CD4-positive, CD25-positive, alpha-beta regulatory T cell (primary cell): ENCODE data around the gene RDH13. TPM values are rescaled to one million over a fixed set of nuclear protein-coding genes. Genes with fewer than 3 reads are reported as not detected.

Source experiments
- ATAC-seq, 2 donors: fragments of 150-1000 bp; cut with Tn5 transposase; one replicate each; pipeline ENCODE4 v1.10.0; 2021; ENCODE audit warnings: low read depth in 2 of 2, moderate number of reproducible peaks in 2 of 2, moderate library complexity in 1 of 2
- DNase-seq, 3 donors: peaks; one replicate each; pipeline versions ENCODE4 v3.0.0 to v3.0.0-alpha.2; 2012 to 2022; ENCODE audit warnings: mixed read lengths in 1 of 3
- H3K27ac ChIP-seq: one replicate; pipeline ENCODE4 v1.7.0; 2013; ENCODE audit warnings: mild to moderate bottlenecking, low read length; ENCODE audit not compliant: insufficient read depth, poor library complexity, severe bottlenecking
- H3K27me3 ChIP-seq: one replicate; pipeline ENCODE4 v1.7.0; 2013; ENCODE audit warnings: low read length; ENCODE audit not compliant: control insufficient read depth, insufficient read depth
- H3K36me3 ChIP-seq: one replicate; pipeline ENCODE4 v1.7.0; 2013; ENCODE audit warnings: mild to moderate bottlenecking, low read length, moderate library complexity; ENCODE audit not compliant: control insufficient read depth, insufficient read depth
- H3K4me1 ChIP-seq: 2 replicates; pipeline ENCODE4 v1.7.0; 2013; ENCODE audit warnings: mild to moderate bottlenecking, low read length; ENCODE audit not compliant: insufficient read depth, control insufficient read depth, poor library complexity, severe bottlenecking
- H3K4me3 ChIP-seq: one replicate; pipeline ENCODE4 v1.7.0; 2013; ENCODE audit warnings: low read depth, mild to moderate bottlenecking, low read length, moderate library complexity
- H3K9me3 ChIP-seq, 2 experiments: 1 replicate in 1 of 2; 2 replicates in 1 of 2; pipeline ENCODE4 v1.7.0; 2013; ENCODE audit warnings: low read length in 2 of 2, mild to moderate bottlenecking in 1 of 2, moderate library complexity in 1 of 2; ENCODE audit not compliant: control insufficient read depth in 2 of 2
- H3K27ac Mint-ChIP-seq, 3 donors: one replicate each; pipeline ENCODE4 v1.8.0; 2020 to 2022; ENCODE audit warnings: mild to moderate bottlenecking in 3 of 3, mixed read lengths in 3 of 3, moderate library complexity in 2 of 3
- H3K27me3 Mint-ChIP-seq: one replicate; pipeline ENCODE4 v1.8.0; 2022; ENCODE audit warnings: mild to moderate bottlenecking, mixed read lengths
- H3K36me3 Mint-ChIP-seq: one replicate; pipeline ENCODE4 v1.8.0; 2020; ENCODE audit warnings: mixed read lengths
- H3K4me1 Mint-ChIP-seq, 4 donors: one replicate each; pipeline ENCODE4 v1.8.0; 2020 to 2022; ENCODE audit warnings: mixed read lengths in 4 of 4, mild to moderate bottlenecking in 1 of 4
- H3K4me3 Mint-ChIP-seq, 4 donors: one replicate each; pipeline ENCODE4 v1.8.0; 2020 to 2022; ENCODE audit warnings: mild to moderate bottlenecking in 4 of 4, mixed read lengths in 4 of 4, moderate library complexity in 3 of 4
- H3K9me3 Mint-ChIP-seq, 7 donors: one replicate each; pipeline ENCODE4 v1.8.0; 2020 to 2022; ENCODE audit warnings: mixed read lengths in 7 of 7, mild to moderate bottlenecking in 3 of 7, moderate library complexity in 2 of 7
- polyA plus RNA-seq, 4 donors: library from polyadenylated mRNA; unstranded; fragments of 300-500 nt; fragmentation: Illumina TruSeq; gene quantifications; one replicate each; pipeline ENCODE4 v1.2.3, GENCODE V29; 2021
- total RNA-seq: library from RNA; stranded (reverse); gene quantifications from one replicate; pipeline ENCODE4 v1.2.3, GENCODE V29; 2022

Gene RDH13
- total and polyA plus RNA-seq, 5 donors from 2014 or later = 9.1 to 16.1 (median 14.1) TPM

DNA sequence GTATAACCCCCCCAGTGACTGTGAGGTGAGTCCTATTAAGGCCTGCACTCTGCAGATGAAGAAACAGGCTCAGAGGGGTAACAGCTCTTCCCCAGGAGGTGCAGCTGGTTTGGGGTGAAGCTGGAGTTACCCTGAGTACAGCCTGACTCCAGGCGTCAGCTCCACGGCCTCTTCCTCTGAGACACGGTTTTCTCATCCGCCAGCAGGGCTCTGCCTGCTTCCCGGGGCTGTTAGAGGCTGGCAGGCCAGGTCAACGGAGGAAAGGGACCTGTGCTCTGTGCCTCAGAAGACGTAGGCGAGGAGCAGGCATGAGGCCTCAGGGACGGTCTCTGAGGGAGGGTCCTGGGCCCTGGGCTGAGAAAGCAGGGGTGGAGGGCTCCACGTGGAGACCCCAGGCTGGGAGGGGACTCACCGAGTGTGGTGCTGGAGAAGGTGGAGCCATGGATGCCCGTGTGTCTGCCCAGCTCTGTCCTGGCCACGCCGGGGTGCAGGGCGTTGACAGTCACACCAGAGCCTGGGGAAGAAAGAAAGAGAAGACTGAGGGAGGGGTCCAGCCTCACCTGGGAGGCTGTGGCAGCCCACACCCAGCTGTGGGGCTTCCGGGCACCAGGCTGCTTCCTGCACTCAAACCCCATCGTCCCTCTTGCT lies 15.8 kb downstream of the RDH13 start:
- H3K4me3 Mint-ChIP-seq = no peak overlapping the region
- peaks cover 28% of the 10 kb centered on the region for H3K36me3 Mint-ChIP-seq
- H3K4me1 Mint-ChIP-seq = peaks cover 0 to 13% (median 8%) of the 10 kb centered on the region in 4 donors
- H3K27me3 Mint-ChIP-seq = no peaks in the 10 kb centered on the region
- peak overlapping the region in 1 of 3 donors; percentile 20 for H3K27ac Mint-ChIP-seq
- DNase-seq (no peak), ATAC-seq (no peak)
- no peaks in the 10 kb centered on the region for H3K9me3 Mint-ChIP-seq
- peaks cover 55% of the 10 kb centered on the region for H3K36me3 ChIP-seq
- no peaks in the 10 kb centered on the region for H3K27me3 ChIP-seq
- H3K4me3 ChIP-seq = no peak overlapping the region
- no peaks in the 10 kb centered on the region for H3K9me3 ChIP-seq
- H3K4me1 ChIP-seq = peaks cover 7% of the 10 kb centered on the region
- no peak overlapping the region for H3K27ac ChIP-seq

DNA sequence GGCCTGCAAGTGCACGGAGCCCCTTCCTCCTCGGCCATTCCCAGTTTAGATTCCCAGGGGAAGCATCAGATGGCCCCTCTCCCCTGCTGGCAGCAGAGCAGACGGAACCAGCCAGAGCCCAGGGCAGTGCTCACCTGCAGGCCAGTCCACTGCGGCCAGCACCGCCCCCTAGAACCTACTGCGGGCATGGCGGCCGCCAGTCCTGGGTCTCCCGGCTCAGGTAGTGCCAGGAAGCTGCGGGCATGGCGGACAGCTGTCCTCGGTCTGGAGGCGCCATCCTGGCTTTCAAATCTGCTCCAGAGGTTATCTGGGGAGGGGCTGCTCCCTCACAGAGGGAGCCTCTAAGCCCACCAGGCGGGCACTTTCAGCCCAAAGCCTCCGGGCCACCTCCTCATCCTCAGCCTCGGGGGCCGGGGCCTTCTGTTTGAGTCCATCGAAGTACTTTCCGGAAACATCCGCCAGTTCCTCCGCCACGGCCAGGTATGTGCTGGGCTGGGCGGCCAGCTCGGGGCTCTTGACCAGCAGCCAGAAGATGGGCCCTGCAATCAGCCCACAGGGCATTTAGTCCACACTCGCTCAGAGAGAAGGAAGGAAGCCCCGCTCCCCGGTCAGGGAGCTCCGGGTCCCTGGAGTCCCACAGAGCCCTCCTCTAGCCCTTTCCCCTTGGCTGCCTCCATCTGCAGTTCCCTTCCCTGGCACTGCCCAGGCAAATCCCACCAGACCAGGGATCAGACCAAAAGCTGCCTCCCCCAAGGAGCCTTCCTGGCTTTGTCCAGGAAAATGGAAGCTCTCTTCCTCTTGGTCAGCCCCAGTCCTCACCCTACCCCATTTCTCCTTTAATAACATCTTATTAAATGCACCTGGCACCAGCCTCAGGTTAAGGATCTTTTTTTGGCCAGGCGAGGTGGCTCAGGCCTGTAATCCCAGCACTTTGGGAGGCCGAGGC lies 17.9 kb downstream of the RDH13 start:
- Mint-ChIP-seq H3K4me3 (no peak overlapping the region), H3K27ac (no peak overlapping the region), H3K27me3 (no peaks in the 10 kb centered on the region), H3K9me3 (no peaks in the 10 kb centered on the region), H3K4me1 (peaks cover 0 to 27% (median 17%) of the 10 kb centered on the region in 4 donors), H3K36me3 (peaks cover 20% of the 10 kb centered on the region)
- no peak for ATAC-seq
- no peaks in the 10 kb centered on the region for H3K27me3 ChIP-seq
- H3K4me1 ChIP-seq = peaks cover 16% of the 10 kb centered on the region
- H3K9me3 ChIP-seq = no peaks in the 10 kb centered on the region
- no peak for DNase-seq
- peaks cover 42% of the 10 kb centered on the region for H3K36me3 ChIP-seq
- no peak overlapping the region for H3K4me3 ChIP-seq
- no peak overlapping the region for H3K27ac ChIP-seq

DNA sequence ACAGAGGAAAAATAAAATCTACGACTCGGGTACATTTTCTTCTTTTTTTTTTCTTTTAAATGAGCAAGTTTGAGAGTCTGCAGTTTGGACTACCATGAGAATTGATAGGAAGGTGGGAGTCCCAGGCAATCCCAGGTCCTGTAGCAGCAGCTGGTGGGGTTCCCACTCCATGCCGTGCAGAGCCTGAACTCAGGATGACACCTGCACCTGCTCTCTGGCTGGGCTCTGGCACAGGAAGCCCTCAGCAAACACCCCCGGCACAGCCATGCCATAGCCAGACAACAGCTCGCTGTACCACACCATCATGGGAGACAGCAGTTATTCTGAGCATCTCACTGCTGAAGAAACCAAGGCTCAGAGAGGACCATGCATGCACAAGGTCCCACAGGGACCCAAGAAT lies 18.7 kb downstream of the RDH13 start:
- Mint-ChIP-seq H3K4me1 (peaks cover 0 to 29% (median 17%) of the 10 kb centered on the region in 4 donors), H3K27ac (no peak overlapping the region), H3K9me3 (peaks cover 0 to 1% (median 0%) of the 10 kb centered on the region in 7 donors), H3K4me3 (no peak overlapping the region), H3K36me3 (peaks cover 23% of the 10 kb centered on the region), H3K27me3 (no peaks in the 10 kb centered on the region)
- DNase-seq (no peak), ATAC-seq (no peak)
- Histone ChIP-seq H3K4me3 (no peak overlapping the region), H3K9me3 (no peaks in the 10 kb centered on the region), H3K4me1 (peaks cover 16% of the 10 kb centered on the region), H3K27me3 (no peaks in the 10 kb centered on the region), H3K27ac (no peak overlapping the region), H3K36me3 (peaks cover 41% of the 10 kb centered on the region)

DNA sequence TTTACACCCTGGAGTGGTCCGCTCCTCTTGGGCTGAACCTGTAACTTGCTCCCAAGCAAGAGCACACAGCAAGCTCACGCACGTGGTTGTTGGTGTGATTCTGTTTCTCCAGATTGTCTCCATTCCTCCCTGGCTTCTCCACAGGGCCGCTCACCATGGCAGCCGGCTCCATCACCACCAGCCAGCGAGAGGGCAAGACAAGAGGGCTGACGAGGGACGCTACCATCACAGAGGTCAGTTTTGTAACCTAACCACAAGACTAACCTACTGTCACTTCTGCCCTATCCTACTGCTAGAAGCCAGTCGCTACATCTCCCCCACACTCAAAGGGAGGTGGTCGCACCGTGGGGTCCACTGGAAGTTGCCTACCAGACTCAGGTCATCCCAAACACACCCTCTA lies 20.3 kb downstream of the RDH13 start:
- Mint-ChIP-seq H3K36me3 (peaks cover 16% of the 10 kb centered on the region), H3K27ac (peak overlapping the region in 2 of 3 donors; percentile 78 to 81), H3K27me3 (no peaks in the 10 kb centered on the region), H3K4me1 (peaks cover 0 to 29% (median 17%) of the 10 kb centered on the region in 4 donors), H3K4me3 (peak overlapping the region in 2 of 4 donors; percentile 13 to 80), H3K9me3 (peaks cover 0 to 1% (median 0%) of the 10 kb centered on the region in 7 donors)
- H3K4me3 ChIP-seq = no peak overlapping the region
- DNase-seq (peak in 1 of 3 donors; percentile 1), ATAC-seq (no peak)
- no peaks in the 10 kb centered on the region for H3K27me3 ChIP-seq
- H3K36me3 ChIP-seq = peaks cover 25% of the 10 kb centered on the region
- H3K27ac ChIP-seq = peak overlapping the region; percentile 9
- H3K4me1 ChIP-seq = peaks cover 16% of the 10 kb centered on the region
- no peaks in the 10 kb centered on the region for H3K9me3 ChIP-seq

DNA sequence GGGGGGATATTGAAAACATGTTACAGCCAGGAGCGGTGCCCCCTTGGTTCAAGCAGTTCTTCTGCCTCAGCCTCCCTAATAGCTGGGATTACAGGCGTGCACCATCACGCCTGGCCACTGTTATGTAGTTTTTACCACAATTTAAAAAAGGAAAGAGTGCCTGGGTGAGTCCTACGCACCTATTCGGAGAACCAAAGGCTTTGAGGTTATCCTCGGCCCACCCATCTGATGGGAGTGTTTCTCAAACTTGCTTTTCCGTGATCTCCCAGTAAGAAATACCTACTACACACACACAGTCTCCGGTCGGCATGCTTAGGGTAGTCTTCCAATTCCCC lies 20.6 kb downstream of the RDH13 start:
- Mint-ChIP-seq H3K27ac (peak overlapping the region in 2 of 3 donors; percentile 78 to 81), H3K36me3 (peaks cover 16% of the 10 kb centered on the region), H3K4me1 (peaks cover 0 to 29% (median 17%) of the 10 kb centered on the region in 4 donors), H3K4me3 (peak overlapping the region in 3 of 4 donors; percentile 13 to 80 (median 77)), H3K27me3 (no peaks in the 10 kb centered on the region), H3K9me3 (peaks cover 0 to 1% (median 0%) of the 10 kb centered on the region in 7 donors)
- DNase-seq (no peak), ATAC-seq (no peak)
- H3K36me3 ChIP-seq = peaks cover 22% of the 10 kb centered on the region
- H3K4me3 ChIP-seq = no peak overlapping the region
- H3K4me1 ChIP-seq = peaks cover 16% of the 10 kb centered on the region
- no peaks in the 10 kb centered on the region for H3K9me3 ChIP-seq
- H3K27me3 ChIP-seq = no peaks in the 10 kb centered on the region
- H3K27ac ChIP-seq = peak overlapping the region; percentile 9

DNA sequence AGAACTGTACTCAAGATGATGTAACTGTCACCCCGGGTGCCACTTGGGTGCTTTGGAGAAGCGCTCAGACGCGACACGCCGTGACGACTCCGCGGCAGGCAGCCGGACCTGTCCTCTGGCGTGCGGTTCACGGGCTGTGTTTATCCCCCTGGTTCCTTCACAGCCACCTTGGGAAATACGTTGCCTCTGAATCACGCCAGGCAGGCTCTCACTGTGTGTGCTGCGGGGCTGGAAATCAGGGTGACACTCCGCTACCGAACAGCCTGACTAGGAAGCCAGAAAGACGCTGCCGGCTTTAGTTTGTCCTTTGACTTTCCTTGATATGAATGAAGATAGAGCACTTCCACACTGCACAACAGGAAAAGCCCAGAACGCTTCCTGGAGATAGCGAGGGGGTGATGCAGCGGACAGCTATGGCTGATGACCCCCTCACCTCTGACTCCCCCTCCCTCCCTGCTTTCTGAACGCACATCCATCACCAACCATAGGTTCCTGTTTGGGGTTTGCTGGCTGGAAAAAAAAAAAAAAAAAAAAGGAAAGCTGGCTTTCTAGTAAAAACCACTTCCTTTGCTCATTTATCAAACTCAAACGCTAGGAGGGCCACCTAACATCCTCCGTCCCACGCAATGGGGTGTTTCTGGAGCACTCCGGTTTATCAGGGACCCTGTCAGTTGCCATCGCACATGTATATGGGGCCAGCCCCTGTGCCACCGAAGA lies 21.2 kb downstream of the RDH13 start:
- no peaks in the 10 kb centered on the region for H3K27me3 ChIP-seq
- Mint-ChIP-seq H3K27ac (peak overlapping the region; percentile 44 to 81 (median 78)), H3K9me3 (peaks cover 0 to 1% (median 0%) of the 10 kb centered on the region in 7 donors), H3K27me3 (no peaks in the 10 kb centered on the region), H3K4me1 (peaks cover 0 to 29% (median 17%) of the 10 kb centered on the region in 4 donors), H3K4me3 (peak overlapping the region; percentile 63 to 80 (median 70)), H3K36me3 (peaks cover 16% of the 10 kb centered on the region)
- H3K36me3 ChIP-seq = peaks cover 16% of the 10 kb centered on the region
- no peaks in the 10 kb centered on the region for H3K9me3 ChIP-seq
- DNase-seq (peak in 2 of 3 donors; percentile 13 to 80), ATAC-seq (peak; percentile 31 to 55)
- H3K27ac ChIP-seq = peak overlapping the region; percentile 9
- H3K4me3 ChIP-seq = peak overlapping the region; percentile 41
- H3K4me1 ChIP-seq = peaks cover 16% of the 10 kb centered on the region

DNA sequence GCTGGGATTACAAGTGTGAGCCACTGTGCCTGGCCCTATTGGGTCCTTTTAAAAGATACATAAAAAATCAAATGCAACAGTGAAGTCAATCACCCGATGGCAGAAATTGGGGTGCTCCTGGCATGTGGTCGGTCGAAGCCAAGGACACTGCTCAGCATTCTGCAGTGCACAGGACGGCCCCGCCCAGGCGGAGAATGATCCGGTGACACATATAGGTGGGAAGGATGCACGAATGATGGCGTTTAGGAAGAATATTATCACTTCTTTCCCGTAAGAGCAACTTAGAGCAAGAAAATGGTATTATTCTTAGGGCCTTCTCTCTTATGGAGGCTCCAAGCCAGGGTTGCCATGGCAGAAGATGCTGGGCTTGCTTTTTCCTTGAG lies 21.7 kb downstream of the RDH13 start:
- Histone ChIP-seq H3K27me3 (no peaks in the 10 kb centered on the region), H3K4me3 (no peak overlapping the region), H3K4me1 (peaks cover 16% of the 10 kb centered on the region), H3K27ac (no peak overlapping the region), H3K36me3 (peaks cover 15% of the 10 kb centered on the region), H3K9me3 (no peaks in the 10 kb centered on the region)
- no peaks in the 10 kb centered on the region for H3K27me3 Mint-ChIP-seq
- ATAC-seq = no peak
- H3K4me3 Mint-ChIP-seq = peak overlapping the region; percentile 63 to 80 (median 70)
- H3K27ac Mint-ChIP-seq = peak overlapping the region in 1 of 3 donors; percentile 78
- peaks cover 16% of the 10 kb centered on the region for H3K36me3 Mint-ChIP-seq
- peaks cover 0 to 30% (median 17%) of the 10 kb centered on the region in 4 donors for H3K4me1 Mint-ChIP-seq
- no peak for DNase-seq
- peaks cover 0 to 1% (median 0%) of the 10 kb centered on the region in 7 donors for H3K9me3 Mint-ChIP-seq
